Measurements from ENCODE around the gene BCKDHB.
A peak's percentile ranks its signal among the peaks of the same experiment; 100 is the strongest.

The BCKDHB gene

GRCh38 chr6:80151635-80152034 lies 45.2 kb downstream of the BCKDHB start:
- no peak for DNase-seq

GRCh38 chr6:80154160-80154559 lies 47.7 kb downstream of the BCKDHB start:
- DNase-seq = no peak

- no peak for DNase-seq
Measured at GRCh38 chr6:80156221-80156620, 49.8 kb downstream of the BCKDHB start.

- no peak for DNase-seq
Measured at GRCh38 chr6:80158478-80158989, 52.1 kb downstream of the BCKDHB start.

- no peak for DNase-seq
Measured at GRCh38 chr6:80161434-80161833, 55.0 kb downstream of the BCKDHB start.

- peak; percentile 84 for DNase-seq
Measured at GRCh38 chr6:80163754-80164187, 57.3 kb downstream of the BCKDHB start.

GRCh38 chr6:80165143-80165542 lies 58.7 kb downstream of the BCKDHB start:
- DNase-seq = no peak

- DNase-seq = no peak
Measured at GRCh38 chr6:80165819-80166218, 59.3 kb downstream of the BCKDHB start.

- DNase-seq = no peak
Measured at GRCh38 chr6:80170433-80170832, 64.0 kb downstream of the BCKDHB start.

GRCh38 chr6:80173411-80173810 lies 66.9 kb downstream of the BCKDHB start:
- DNase-seq = no peak

GRCh38 chr6:80174900-80175572 lies 68.6 kb downstream of the BCKDHB start:
- DNase-seq = peak; percentile 75

GRCh38 chr6:80179695-80180094 lies 73.2 kb downstream of the BCKDHB start:
- DNase-seq = peak; percentile 15

- no peak for DNase-seq
Measured at GRCh38 chr6:80181352-80182081, 75.0 kb downstream of the BCKDHB start.

- peak; percentile 82 for DNase-seq
Measured at GRCh38 chr6:80182308-80182707, 75.8 kb downstream of the BCKDHB start.

GRCh38 chr6:80183019-80183795 lies 76.7 kb downstream of the BCKDHB start:
- DNase-seq = no peak

- no peak for DNase-seq
Measured at GRCh38 chr6:80185492-80185891, 79.0 kb downstream of the BCKDHB start.

GRCh38 chr6:80186082-80186481 lies 79.6 kb downstream of the BCKDHB start:
- no peak for DNase-seq

GRCh38 chr6:80196906-80197305 lies 90.4 kb downstream of the BCKDHB start:
- DNase-seq = no peak

- DNase-seq = no peak
Measured at GRCh38 chr6:80197474-80197873, 91.0 kb downstream of the BCKDHB start.

- no peak for DNase-seq
Measured at GRCh38 chr6:80197986-80198385, 91.5 kb downstream of the BCKDHB start.

- no peak for DNase-seq
Measured at GRCh38 chr6:80203283-80203682, 96.8 kb downstream of the BCKDHB start.

- DNase-seq = no peak
Measured at GRCh38 chr6:80205404-80205803, 98.9 kb downstream of the BCKDHB start.

GRCh38 chr6:80206758-80207157 lies 100.3 kb downstream of the BCKDHB start:
- no peak for DNase-seq
